ENCODE results near the gene SYTL2. TPM values are rescaled to one million over a fixed set of nuclear protein-coding genes. Genes with fewer than 3 reads are reported as not detected.
A peak's percentile ranks its signal among the peaks of the same experiment; 100 is the strongest.
"Not testable (repeated sequence)": the region's sequence is repeated elsewhere in the genome, so short reads cannot be mapped to it uniquely, and the experiment has no call there.

The SYTL2 gene
- total RNA-seq = 10 to 100 TPM; 26.0 to 32.7 TPM
- polyA plus RNA-seq = 10 to 100 TPM; 11.8 to 27.9 (median 18.0) TPM
- total RNA-seq = 5.0 to 124 (median 35.4) reads per million in 6 experiments

GRCh38 chr11:85810871-85811611, at the start of gene SYTL2:
Gene SYTL2 (minus strand): TSS chr11:85811141. CDS start chr11:85757725, 53,416 bp downstream.
- POLR2A ChIA-PET = interaction anchor here (0.8 to 2.8 kb wide), 8 partner anchors 11 to 183 kb away, joined by 3 to 27 read pairs (median 6); no protein-coding TSS in a partner anchor
- peak within 1 kb of the TSS; percentile 87 to 97 (median 94) for H3K27ac Mint-ChIP-seq
- peaks cover 23 to 39% (median 36%) of the 10 kb centered on the region in 4 donors for H3K4me1 Mint-ChIP-seq
- H3K36me3 Mint-ChIP-seq = no peaks in the 10 kb centered on the region
- H3K4me3 Mint-ChIP-seq = peak within 1 kb of the TSS; percentile 88 to 97 (median 93)
- H3K27me3 Mint-ChIP-seq = peaks cover 0 to 8% (median 0%) of the 10 kb centered on the region in 5 donors
- H3K9me3 Mint-ChIP-seq = no peaks in the 10 kb centered on the region
- peak; percentile 61 to 78 (median 72) for DNase-seq
- ATAC-seq = peak; percentile 78 to 89

DNA sequence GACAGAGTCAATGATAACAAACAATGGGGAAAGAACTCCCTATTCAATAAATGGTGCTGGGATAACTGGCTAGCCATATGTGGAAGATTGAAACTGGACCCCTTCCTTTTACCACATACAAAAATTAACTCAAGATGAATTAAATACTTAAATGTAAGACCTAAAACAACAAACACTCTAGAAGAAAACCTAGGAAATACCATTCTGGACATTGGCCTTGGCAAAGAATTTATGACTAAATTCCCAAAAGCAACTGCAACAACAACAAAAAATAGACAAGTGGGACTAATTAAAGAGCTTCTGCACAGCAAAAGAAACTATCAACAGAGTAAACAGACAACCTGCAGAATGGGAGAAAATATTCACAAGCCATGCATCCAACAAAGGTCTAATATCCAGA, 48.6 kb upstream of the SYTL2 start:
- DNase-seq, H3K27ac Mint-ChIP-seq, POLR2A ChIA-PET, H3K27me3 Mint-ChIP-seq, H3K36me3 Mint-ChIP-seq, H3K9me3 Mint-ChIP-seq, ATAC-seq, H3K4me1 Mint-ChIP-seq, H3K4me3 Mint-ChIP-seq: not testable (repeated sequence)

- Mint-ChIP-seq H3K27ac (no peak overlapping the region), H3K4me3 (no peak overlapping the region), H3K27me3 (peaks cover 0 to 7% (median 2%) of the 10 kb centered on the region in 5 donors), H3K36me3 (no peaks in the 10 kb centered on the region), H3K4me1 (peaks cover 3 to 10% (median 9%) of the 10 kb centered on the region in 4 donors), H3K9me3 (no peaks in the 10 kb centered on the region)
- ATAC-seq (no peak), DNase-seq (no peak)
- POLR2A ChIA-PET = no interaction called here
Observed at GRCh38 chr11:85857098-85857497, 46.2 kb upstream of the SYTL2 start.

- peak within 1 kb of the TSS; percentile 87 to 95 (median 91) for H3K4me3 Mint-ChIP-seq
- no peaks in the 10 kb centered on the region for H3K9me3 Mint-ChIP-seq
- no peak for ATAC-seq
- H3K4me1 Mint-ChIP-seq = peaks cover 3 to 10% (median 9%) of the 10 kb centered on the region in 4 donors
- H3K27ac Mint-ChIP-seq = peak within 1 kb of the TSS; percentile 85 to 98 (median 94)
- no peaks in the 10 kb centered on the region for H3K36me3 Mint-ChIP-seq
- POLR2A ChIA-PET = interaction anchor here (0.7 to 1.8 kb wide), 9 partner anchors 32 to 363 kb away, joined by 3 to 5 read pairs (median 3); partner anchors contain the start of genes PICALM, TMEM126A and TMEM126B
- peaks cover 0 to 7% (median 2%) of the 10 kb centered on the region in 5 donors for H3K27me3 Mint-ChIP-seq
- no peak for DNase-seq
Observed at GRCh38 chr11:85855341-85855656, 44.4 kb upstream of the SYTL2 start, which contains the start of gene CCDC83. Gene CCDC83 (plus strand): TSS chr11:85855383. CDS start chr11:85865124, 9,741 bp downstream.

DNA sequence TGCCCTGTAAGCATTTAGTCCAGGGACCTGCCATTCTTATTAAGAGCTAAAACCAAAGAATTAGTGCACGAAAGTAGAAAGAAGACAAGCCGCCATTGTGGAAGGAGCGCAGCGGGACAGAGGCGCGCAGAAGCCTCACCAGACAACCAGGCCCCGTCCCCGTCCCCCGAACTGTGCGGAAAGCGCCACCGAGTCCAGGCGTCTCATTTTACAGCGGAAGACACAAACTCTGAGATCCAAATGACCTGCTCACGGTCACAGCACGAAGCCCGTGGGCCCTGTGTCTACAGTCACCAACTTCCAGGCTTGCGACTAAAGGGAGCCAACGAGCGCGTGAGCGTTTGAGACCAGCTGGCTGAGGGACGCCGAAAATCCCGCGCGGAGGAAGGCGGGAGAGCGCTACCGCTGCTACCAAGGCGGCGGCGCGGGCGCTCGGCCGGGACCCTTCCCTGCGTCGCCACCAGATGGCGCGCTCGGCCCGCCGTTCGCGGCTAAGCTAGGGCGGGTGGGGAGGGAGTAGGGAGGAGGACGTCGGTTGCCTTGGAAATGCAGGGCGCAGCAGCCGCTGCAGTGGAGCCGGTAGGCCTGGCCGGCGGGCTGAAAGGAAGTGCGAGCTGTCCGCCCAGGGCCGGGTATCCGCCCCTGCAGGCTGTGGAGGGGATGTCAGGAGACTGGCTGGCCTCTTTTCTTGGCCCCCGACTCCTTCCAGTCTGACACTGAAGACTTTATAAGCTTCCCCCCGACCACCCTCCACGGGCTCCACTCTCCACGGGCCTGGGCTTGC, 43.8 kb upstream of the SYTL2 start:
- Mint-ChIP-seq H3K9me3 (no peaks in the 10 kb centered on the region), H3K36me3 (peaks cover 0 to 3% (median 0%) of the 10 kb centered on the region in 3 donors), H3K27ac (peak overlapping the region; percentile 85 to 98 (median 94)), H3K4me3 (peak overlapping the region; percentile 87 to 95 (median 91)), H3K27me3 (peaks cover 0 to 7% (median 2%) of the 10 kb centered on the region in 5 donors), H3K4me1 (peaks cover 3 to 10% (median 9%) of the 10 kb centered on the region in 4 donors)
- POLR2A ChIA-PET = interaction anchor here (0.6 to 1.8 kb wide), 10 partner anchors 31 to 500 kb away, joined by 3 to 5 read pairs (median 3); partner anchors contain the start of genes PICALM, TMEM126A and TMEM126B
- DNase-seq (peak; percentile 82 to 94 (median 88)), ATAC-seq (peak; percentile 91 to 94)

DNA sequence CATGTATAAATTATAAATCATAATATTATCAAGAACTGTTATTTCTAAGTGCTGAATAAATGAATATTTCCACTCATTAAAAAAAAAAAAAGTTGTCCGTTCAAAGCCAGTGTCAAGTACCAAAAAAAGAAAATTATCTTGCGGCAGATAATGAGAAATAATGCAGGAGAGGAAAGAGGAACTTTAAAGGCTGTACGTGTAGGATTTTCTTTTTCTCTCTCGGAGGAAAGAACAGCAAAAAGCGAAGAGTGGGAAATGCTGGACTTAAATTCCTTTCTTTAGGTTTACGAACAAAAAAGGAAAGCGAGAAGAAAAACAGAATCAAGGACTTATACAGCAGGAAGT, 43.2 kb upstream of the SYTL2 start:
- no peaks in the 10 kb centered on the region for H3K9me3 Mint-ChIP-seq
- no peak for ATAC-seq
- H3K4me3 Mint-ChIP-seq = peak overlapping the region; percentile 87 to 95 (median 91)
- POLR2A ChIA-PET = interaction anchor here (0.6 to 1.8 kb wide), 6 partner anchors 102 to 500 kb away, joined by 3 to 5 read pairs (median 3); partner anchors contain the start of gene TMEM126B
- H3K27me3 Mint-ChIP-seq = peaks cover 0 to 7% (median 2%) of the 10 kb centered on the region in 5 donors
- peak overlapping the region; percentile 85 to 98 (median 94) for H3K27ac Mint-ChIP-seq
- H3K36me3 Mint-ChIP-seq = peaks cover 0 to 3% (median 0%) of the 10 kb centered on the region in 3 donors
- H3K4me1 Mint-ChIP-seq = peaks cover 3 to 10% (median 9%) of the 10 kb centered on the region in 4 donors
- no peak for DNase-seq

GRCh38 chr11:85853541-85853940, 42.6 kb upstream of the SYTL2 start:
- not testable (repeated sequence) for H3K27ac Mint-ChIP-seq, H3K36me3 Mint-ChIP-seq, ATAC-seq, H3K27me3 Mint-ChIP-seq, H3K4me1 Mint-ChIP-seq, H3K9me3 Mint-ChIP-seq, DNase-seq
- POLR2A ChIA-PET = interaction anchor here (0.7 kb wide), 1 partner anchor 190 kb away, joined by 3 read pairs; no protein-coding TSS in a partner anchor
- peak overlapping the region in 1 of 10 donors; percentile 39 for H3K4me3 Mint-ChIP-seq

- H3K4me1 Mint-ChIP-seq, H3K36me3 Mint-ChIP-seq, DNase-seq, POLR2A ChIA-PET, H3K27ac Mint-ChIP-seq, ATAC-seq, H3K9me3 Mint-ChIP-seq, H3K27me3 Mint-ChIP-seq: not testable (repeated sequence)
- H3K4me3 Mint-ChIP-seq = peak overlapping the region in 1 of 10 donors; percentile 22
Observed at GRCh38 chr11:85852754-85853153, 41.8 kb upstream of the SYTL2 start.

DNA sequence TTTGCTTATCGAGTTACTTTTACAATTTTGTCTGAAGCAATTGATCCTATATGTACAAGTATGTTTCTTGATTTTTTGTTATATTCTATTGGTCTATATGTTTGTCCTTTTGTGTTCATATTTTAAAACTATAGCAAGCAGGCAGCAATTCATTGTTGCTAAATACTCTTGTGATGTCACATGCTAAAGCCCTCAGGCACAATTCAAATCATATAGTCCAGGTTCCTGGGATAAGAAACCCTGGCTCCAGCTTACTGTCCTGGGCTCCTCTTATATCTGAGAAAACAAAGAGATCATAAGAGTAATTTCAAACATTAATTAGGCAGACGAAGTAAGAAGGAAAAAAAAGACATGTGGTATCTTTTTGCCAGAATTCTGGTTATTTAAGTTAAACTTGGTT, 37.6 kb upstream of the SYTL2 start:
- POLR2A ChIA-PET = no interaction called here
- Mint-ChIP-seq H3K9me3 (peaks cover 0 to 3% (median 0%) of the 10 kb centered on the region in 9 donors), H3K4me3 (no peak overlapping the region), H3K4me1 (no peaks in the 10 kb centered on the region), H3K27me3 (no peaks in the 10 kb centered on the region), H3K27ac (no peak overlapping the region), H3K36me3 (peaks cover 0 to 3% (median 0%) of the 10 kb centered on the region in 3 donors)
- DNase-seq (no peak), ATAC-seq (no peak)

- DNase-seq (no peak), ATAC-seq (no peak)
- POLR2A ChIA-PET = no interaction called here
- Mint-ChIP-seq H3K27me3 (no peaks in the 10 kb centered on the region), H3K27ac (no peak overlapping the region), H3K9me3 (peaks cover 0 to 3% (median 0%) of the 10 kb centered on the region in 9 donors), H3K4me1 (no peaks in the 10 kb centered on the region), H3K4me3 (no peak overlapping the region), H3K36me3 (peaks cover 0 to 3% (median 0%) of the 10 kb centered on the region in 3 donors)
Observed at GRCh38 chr11:85848006-85848405, 37.1 kb upstream of the SYTL2 start.

- Mint-ChIP-seq H3K9me3 (peaks cover 0 to 3% (median 0%) of the 10 kb centered on the region in 9 donors), H3K36me3 (peaks cover 0 to 3% (median 0%) of the 10 kb centered on the region in 3 donors), H3K4me3 (no peak overlapping the region), H3K4me1 (no peaks in the 10 kb centered on the region), H3K27me3 (no peaks in the 10 kb centered on the region), H3K27ac (peak overlapping the region in 1 of 10 donors; percentile 52)
- POLR2A ChIA-PET = no interaction called here
- no peak for DNase-seq
- no peak for ATAC-seq
Observed at GRCh38 chr11:85847436-85847835, 36.5 kb upstream of the SYTL2 start.

DNA sequence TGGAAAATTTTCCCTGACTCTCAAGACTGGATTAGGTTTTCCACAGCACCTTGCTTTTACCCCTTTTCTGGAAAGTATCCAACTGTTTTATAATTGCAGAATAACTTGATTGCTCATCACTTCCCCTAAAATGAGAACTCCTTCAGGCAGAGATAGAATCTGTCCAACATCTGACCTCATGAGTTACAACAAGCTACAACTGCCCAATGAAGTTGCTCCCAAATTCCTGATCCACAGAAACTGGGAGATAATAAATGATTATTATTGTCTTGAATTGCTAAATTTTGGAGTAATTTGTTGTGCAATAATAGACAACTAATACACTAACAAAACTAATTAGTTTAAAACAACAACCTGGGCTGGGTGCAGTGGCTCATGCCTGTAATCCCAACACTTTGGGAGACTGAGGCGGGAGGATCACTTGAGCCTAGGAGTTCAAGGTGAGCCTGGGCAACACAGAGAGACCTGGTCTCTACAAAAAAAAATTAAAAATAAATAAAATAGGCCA, 34.2 kb upstream of the SYTL2 start:
- DNase-seq (no peak), ATAC-seq (no peak)
- Mint-ChIP-seq H3K9me3 (peaks cover 0 to 3% (median 0%) of the 10 kb centered on the region in 9 donors), H3K27ac (no peak overlapping the region), H3K4me3 (no peak overlapping the region), H3K36me3 (peaks cover 0 to 2% (median 0%) of the 10 kb centered on the region in 3 donors), H3K4me1 (peaks cover 0 to 3% (median 0%) of the 10 kb centered on the region in 4 donors), H3K27me3 (no peaks in the 10 kb centered on the region)
- POLR2A ChIA-PET = no interaction called here
